ENCODE results near the gene SLC40A1.

DNA sequence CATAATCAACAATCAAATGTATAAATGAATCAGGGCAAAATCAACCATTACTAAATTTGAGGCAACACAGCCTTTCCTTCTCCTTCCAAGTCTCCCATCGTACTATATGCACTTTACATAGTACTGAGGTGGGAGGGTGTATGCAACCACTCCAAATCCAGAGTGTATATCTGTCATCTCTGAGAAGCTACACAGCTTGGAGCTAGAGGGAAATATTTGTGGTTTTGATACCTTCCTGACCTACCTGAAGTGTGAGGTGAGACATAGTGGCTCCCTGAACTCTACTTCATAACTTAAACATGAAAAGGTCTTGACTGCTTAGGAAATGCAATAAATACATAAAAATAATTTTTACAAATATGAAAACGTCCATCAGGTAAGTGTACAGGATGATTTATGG is 30.1 kb upstream of the SLC40A1 start:
- TF ChIP-seq, protein P1, sequence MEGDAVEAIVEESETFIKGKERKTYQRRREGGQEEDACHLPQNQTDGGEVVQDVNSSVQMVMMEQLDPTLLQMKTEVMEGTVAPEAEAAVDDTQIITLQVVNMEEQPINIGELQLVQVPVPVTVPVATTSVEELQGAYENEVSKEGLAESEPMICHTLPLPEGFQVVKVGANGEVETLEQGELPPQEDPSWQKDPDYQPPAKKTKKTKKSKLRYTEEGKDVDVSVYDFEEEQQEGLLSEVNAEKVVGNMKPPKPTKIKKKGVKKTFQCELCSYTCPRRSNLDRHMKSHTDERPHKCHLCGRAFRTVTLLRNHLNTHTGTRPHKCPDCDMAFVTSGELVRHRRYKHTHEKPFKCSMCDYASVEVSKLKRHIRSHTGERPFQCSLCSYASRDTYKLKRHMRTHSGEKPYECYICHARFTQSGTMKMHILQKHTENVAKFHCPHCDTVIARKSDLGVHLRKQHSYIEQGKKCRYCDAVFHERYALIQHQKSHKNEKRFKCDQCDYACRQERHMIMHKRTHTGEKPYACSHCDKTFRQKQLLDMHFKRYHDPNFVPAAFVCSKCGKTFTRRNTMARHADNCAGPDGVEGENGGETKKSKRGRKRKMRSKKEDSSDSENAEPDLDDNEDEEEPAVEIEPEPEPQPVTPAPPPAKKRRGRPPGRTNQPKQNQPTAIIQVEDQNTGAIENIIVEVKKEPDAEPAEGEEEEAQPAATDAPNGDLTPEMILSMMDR (IDR thresholded peaks at IDR 0.05; ENCODE audit: low read depth, low read length), result no peak
- no peak for TF ChIP-seq EZH2phosphoT487 (IDR thresholded peaks at IDR 0.05; ENCODE audit: low read depth)

All from OCI-LY3 (cell line).